Activated CD4-positive, alpha-beta T cell treated with anti-CD3 and anti-CD28 coated beads, Interleukin-2, amount 50 U/mL, for 16 hours (primary cell): Measurements from ENCODE around the gene ADGRD2.

Experiments used
- DNase-seq: peaks from one replicate; pipeline ENCODE4 v3.0.0-alpha.2; 2020

Gene ADGRD2

DNA sequence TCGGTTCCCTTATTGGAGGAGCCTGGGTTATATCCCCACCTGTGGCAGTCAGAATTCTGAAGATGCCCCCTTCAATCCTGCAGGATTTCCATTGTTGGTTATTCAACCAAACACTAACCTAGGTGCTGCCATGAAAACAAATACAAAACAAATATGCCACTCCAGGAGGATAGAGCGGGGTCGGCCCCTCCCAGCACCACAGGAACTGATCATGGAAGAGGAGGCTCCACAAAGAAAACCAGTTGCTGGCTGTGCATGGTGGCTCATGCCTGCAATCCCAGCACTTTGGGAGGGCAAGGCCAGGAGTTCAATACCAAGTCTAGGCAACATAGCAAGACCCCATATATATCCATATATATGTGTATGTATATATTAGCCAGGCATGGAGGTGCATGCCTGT is 13.2 kb upstream of the ADGRD2 start:
- no peak for DNase-seq

DNA sequence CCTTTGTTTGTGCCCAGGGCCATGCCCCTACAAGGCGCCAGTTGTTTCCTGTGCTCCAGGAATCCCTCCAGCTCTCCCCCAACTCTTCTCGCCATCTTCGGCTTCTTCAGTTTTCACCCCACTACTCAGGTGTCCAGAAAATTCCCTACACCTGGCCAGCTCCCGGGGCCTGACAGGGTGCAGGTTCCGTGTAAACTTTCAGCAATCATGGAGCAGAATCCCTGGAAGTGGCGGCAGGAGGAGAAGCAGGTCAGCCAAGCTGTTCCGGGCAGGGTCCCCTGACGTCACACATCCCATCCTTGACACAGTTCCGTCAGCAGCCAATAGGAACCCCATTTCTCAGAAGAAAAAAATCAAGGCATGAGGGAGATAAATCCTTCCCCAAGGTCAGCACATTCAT is 12.2 kb upstream of the ADGRD2 start:
- DNase-seq: no peak

DNA sequence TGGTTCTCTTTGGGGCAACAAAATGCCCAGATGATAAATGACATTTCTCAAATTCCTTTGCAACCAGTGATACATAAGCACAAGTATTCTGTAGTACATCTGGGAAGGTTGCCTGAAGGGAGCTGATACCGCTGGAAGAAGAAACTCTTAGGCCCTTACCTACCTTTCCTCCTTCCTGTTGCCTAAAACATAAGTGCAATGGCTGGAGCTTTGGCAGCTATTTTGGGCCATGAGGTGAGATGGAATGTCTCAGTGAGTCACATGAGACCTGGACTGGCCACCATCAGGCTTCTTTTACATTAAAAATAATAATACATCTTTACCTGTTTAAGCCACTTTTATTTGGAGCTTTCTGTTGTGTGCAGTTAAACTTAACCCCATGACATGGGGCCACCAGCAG is 11.2 kb upstream of the ADGRD2 start:
- DNase-seq: no peak

DNA sequence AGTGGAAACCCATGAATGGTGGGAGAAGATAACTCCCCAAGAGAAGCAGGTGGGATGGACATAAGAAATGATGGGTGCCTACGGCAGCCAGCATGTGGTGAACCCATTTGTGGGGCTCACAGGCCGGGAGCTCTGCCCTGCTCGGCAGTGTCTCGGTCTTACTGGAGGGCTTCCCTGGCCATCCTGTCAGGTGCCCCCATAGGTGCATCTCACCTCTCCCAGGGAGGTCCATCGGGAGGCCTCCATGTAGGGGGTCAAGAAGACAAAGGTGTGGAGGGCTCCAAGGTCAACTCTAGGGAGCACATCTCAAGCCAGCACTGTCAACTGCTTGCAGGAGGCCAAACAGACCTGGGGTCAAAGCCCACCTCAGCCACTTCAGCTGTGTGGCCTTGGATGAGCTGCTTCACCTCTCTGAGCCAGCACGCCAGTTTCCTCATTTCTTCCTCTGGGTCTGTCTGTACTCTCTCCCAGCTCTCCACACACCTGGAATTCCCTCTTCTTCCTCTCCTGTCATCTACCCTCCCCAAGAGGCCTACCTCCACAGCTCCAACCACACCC is 10.5 kb upstream of the ADGRD2 start:
- no peak for DNase-seq

DNA sequence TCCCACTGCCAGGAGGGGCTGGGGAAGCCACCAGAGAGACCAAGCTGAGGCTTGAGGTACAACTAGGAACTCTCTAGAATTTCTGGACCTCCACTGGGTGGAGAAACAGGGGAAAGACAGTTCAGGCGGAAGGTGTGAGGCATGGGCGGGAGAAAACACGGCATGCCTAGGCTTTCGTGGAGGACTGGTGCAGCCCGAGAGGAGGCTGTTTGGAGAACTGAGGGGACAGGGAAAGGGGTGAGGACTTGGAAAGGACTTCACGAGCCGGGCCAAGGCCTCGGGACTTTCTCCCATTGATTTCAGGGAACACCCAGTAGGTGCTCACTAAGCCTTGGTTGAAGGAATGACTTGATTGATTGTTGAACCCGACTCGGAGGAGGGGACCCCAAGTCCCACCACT is 9.5 kb upstream of the ADGRD2 start:
- no peak for DNase-seq

DNA sequence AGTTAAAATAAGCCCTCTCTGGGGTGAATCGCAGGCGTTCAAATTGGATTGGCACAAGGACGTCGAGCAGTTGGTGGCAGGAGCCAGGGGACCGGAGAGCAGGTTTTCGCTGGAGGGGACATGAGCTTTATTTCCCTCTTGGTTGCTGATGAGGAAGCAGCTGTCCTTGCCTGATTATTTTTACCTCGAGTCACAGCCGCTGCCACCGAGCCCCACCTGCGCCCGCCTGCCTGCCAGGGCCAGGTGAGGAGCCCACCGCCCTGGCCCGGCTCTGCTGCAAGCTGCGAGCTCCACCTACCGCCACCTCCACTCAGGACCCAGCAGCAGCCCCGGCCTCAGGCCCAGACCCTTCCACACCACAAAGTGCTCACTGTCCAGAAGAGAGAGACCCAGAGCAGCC is 9.0 kb upstream of the ADGRD2 start:
- DNase-seq: no peak

DNA sequence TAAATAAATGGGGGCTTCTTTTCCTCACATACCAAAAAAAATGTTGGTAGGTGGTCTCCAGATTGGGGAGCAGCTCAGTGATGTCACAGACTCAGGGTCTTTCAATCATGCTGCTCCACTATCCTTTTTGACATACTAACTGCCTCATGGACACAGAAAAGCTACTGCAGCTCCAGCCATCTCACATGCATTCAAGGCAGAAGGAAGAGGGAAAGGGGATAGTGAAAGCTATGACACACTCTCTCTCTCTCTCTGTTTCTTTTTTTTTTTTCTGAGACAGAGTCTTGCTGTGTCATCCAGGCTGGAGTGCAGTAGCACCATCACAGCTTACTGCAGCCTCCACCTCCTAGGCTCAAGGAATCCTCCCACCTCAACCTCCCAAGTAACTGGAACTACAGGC is 7.9 kb upstream of the ADGRD2 start:
- no peak for DNase-seq

DNA sequence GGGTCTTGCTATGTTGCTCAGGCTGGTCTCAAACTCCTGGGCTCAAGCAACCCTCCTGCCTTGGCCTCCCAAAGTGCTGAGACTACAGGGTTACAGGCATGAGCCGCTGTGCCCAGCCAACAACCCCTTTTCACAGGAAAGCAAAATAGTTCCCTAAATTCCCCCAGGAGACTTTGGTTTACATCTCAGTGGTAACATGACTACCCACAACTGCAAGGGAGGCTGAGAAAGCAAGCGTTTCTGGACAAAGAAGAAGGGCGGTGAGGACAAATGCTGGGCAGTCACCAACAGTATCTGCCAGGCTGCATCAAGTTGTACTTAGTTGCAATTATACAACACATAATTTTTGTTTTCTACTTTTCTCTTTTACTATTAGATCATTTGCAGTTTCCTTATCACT is 7.4 kb upstream of the ADGRD2 start:
- DNase-seq: no peak

DNA sequence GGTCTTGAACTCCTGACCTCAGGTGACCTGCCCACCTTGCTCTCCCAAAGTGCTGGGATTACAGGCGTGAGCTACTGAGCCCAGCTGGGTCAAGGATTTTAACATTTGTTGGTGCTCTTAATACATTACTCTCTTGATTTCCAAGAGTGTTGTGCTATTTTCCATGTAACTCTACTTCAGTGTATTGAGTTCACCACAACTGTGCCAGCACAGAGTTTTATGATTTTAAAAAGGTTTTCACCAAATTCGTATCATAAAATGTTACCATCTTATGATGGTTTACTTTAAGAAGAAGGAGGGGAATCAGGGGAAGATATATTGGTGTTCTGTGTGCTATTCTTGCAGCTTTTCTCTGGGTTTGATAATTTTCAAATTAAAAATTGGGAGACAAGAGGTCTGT is 6.6 kb upstream of the ADGRD2 start:
- no peak for DNase-seq

DNA sequence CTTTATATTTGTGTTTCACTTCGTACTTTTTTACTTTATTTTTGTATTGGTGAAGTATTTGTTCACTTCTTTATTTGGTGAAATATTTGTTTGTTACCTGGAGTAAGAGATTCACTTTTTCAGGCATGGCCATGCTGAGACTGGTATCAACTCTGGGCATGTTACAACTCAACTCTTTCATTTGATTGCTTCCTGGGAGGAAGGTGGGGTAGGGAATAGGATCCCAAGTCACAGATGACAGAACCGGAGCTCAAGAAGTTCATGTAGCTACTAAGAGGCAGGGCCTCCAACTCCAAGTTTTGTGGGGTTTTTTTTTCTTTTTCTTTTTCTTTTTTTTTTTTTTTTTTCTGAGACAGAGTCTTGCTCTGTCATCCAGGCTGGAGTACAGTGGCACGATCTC is 6.1 kb upstream of the ADGRD2 start:
- no peak for DNase-seq

DNA sequence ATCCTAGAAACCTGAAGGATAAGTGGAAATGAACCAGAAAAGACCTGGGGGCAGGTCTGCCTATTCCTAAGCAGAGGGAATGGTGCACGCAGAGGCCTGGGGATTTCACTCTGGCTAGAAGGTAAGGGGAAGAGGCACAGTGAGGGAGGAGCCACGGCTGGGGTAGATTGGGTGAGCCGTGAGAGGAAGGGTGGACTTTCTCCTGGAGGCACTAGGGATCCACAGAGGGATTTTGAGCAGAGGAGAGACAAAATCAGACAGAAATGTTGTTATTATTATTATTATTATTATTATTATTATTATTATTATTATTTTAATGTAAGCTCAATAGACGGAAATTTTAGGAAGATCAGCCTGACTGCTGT is 3.0 kb upstream of the ADGRD2 start:
- DNase-seq: no peak

DNA sequence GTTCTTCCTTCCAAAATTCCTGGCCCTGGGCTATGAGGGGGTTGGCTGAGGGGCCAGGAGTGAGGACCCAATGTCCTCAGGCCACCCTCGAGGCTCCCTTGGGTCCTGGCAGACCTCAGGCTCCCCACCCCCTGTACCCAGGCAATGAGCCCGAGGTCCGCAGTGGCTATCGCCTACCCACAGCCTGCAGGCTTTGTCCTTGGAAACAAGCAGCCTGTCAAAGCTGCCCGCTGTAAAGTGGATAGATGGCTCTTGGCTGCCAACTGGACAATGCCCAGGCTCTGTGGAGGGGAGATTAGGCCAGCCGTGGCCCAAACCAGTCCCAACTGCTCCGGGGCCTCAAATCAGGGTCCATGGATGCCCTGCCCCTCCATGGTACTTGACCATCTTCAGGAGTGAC is 2.2 kb upstream of the ADGRD2 start:
- no peak for DNase-seq

DNA sequence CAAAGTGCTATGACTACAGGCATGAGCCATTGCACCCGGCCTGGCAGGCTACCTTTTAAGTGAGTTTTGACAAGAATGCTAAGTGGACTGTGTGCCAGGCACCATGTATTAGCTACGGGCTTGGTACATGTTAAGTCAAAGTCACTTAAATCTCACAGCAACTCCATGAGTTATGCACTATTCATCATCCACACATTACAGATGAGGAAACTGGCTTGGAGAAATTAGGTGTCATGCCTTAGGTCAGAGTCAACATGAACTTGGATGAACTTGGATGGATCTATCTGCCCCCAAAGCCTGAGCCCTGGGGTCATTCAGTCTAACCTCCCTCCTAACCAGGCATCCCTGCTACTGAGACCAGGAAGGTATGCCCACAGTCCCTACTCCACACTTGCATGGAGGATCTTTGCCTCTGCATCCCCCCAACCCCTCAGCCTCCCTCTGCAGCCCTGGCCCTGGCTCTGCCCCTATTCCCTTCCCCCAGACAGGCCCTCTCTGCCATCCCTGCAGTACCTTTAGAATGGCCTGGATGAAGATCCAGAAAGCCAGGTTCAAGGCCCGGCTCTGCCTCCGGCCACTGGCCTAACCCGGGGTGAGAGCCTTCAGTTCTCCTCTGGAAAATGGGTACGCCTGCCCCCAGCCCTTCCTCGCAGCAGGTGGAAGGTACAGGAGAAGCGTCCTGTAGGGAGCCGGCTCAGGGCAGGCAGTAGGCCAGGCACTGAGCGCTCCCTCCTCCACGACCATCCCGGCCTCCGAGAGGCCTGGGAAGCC is 685 bp upstream of the ADGRD2 start:
- DNase-seq: no peak

DNA sequence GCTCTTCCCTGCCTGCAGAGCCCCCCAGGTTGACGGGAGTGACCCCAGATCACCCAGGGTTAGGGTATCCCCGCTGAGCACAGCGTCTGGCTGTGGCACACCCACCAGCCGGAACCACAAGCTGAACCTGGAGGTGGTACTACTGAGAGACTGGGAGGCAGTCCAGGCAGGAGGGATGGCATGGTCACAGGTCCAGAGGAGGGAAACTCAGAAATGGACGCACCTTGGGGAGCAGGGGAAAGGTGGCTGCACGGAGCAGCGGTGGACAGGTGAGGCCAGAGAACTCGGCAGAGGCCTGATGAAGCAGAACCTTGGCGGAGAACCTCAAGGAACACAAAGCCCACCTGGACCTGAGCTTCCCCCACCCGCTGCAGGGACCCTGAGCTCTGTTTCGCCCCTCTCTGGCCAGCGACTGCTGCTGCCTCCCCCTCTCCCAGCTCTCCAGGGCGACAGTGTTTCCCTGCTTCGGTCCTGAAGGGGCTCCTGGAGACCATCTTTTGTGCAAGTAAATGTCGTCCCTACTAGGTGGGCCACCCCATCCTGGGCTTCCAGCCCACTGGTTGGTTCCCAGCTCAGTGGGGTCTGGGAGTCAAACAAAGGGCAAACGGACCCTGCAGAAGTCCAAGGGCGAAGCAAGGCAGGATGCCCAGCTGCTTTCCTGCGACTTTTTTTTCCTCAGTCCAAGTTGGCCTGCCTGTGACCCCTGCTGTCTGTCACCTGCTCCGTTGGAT is 845 bp downstream of the ADGRD2 start:
- no peak for DNase-seq

DNA sequence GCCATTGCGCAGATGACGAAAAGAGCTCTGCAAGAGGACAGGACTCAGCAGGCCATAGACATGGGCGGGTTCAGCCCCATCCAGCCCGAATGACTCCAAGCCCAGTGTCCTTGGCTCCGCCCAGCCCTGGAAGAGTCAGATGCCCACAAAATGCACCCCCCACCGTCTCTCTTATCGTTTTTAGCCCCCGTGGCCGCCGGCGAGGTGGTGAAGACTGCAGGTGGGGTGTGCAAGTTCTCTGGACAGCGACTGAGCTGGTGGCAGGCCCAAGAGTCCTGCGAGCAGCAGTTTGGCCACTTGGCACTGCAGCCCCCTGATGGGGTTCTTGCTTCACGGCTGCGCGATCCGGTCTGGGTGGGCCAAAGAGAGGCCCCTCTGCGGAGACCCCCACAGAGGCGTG is 2.1 kb downstream of the ADGRD2 start:
- DNase-seq: no peak

DNA sequence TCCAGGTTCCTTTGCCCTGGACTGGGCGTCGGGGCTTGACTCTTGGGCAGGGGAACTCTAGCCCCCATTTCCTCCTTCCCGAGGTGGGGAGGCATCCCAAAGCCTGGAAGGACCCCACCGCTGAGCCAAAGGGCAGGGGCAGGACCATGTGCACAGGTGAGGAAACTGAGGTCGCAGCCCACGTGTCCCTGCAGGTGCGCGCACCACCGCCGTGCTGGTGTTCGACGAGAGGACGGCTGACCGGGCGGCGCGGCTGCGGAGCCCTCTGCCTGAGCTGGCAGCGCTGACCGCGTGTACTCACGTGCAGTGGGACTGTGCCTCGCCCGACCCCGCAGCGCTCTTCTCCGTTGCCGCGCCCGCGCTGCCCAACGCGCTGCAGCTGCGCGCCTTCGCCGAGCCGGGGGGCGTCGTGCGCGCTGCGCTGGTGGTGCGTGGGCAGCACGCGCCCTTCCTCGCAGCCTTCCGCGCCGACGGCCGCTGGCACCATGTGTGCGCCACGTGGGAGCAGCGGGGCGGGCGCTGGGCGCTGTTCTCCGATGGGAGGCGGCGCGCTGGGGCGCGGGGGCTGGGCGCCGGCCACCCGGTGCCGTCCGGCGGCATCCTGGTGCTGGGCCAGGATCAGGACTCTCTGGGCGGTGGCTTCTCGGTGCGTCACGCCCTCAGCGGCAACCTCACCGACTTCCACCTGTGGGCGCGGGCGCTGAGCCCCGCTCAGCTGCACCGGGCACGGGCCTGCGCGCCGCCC is 2.8 kb downstream of the ADGRD2 start:
- DNase-seq: no peak

DNA sequence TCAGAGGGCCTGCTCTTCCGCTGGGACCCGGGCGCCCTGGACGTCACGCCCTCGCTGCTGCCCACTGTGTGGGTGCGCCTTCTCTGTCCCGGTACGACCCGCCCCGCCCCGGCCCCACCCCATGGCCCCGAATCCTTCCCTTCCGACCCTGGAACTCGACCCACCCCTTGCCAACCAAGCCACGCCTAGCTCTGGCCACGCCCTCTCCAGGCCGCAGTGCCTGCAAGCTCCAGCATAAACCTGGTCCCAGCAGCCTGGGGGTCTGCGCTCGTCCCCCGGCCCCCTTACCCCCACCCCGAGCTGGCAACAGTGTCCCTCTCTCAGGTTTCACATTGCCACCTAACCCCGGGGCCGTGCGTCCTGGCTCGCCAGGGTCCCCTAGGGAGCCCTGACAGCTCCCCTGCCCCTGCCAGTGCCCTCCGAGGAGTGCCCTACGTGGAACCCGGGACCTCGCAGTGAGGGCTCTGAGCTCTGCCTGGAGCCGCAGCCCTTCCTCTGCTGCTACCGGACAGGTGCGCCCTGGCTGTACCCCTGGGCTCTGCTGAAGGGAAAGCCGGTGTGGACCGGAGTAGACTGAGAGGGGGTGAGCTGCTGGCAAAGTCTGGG is 3.4 kb downstream of the ADGRD2 start:
- DNase-seq: no peak

DNA sequence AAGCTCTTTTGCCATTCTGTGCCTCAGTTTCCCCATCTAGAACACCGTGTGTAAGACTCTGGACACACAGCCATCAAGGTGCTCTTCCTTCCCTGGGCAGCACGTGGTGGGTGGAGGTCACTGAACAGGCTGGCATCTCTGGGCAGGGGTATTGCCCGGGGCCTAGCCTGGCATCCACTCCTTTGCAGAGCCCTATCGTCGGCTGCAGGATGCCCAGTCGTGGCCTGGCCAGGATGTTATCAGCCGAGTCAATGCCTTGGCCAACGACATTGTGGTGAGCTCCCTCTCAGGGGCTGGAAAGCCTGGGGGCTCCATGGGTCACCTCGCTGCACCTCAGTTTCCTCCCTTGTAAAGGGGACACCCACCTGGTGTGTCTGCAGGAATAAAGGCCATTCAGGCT is 4.0 kb downstream of the ADGRD2 start:
- no peak for DNase-seq

DNA sequence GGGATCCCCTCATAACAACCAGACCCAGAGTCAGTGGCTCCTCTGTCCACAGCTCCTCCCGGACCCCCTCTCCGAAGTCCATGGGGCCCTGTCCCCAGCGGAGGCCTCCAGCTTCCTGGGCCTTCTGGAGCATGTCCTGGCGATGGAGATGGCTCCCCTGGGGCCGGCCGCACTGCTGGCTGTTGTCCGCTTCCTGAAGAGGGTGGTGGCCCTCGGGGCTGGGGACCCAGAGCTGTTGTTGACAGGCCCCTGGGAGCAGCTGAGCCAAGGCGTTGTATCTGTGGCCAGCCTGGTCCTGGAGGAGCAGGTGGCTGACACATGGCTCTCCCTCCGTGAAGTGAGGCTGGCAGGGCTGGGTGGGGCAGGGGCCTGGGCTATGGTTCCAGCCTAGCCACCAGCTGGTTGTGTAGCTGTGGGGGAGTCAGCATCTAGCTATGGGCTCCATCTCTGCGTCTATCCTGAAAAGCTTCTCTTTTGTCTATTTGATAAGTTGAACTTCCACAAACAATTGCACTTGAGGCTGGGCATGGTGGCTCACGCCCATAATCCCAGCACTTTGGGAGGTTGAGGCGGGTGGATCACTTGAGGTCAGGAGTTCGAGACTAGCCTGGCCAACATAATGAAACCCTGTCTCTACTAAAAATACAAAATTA is 4.7 kb downstream of the ADGRD2 start:
- no peak for DNase-seq

DNA sequence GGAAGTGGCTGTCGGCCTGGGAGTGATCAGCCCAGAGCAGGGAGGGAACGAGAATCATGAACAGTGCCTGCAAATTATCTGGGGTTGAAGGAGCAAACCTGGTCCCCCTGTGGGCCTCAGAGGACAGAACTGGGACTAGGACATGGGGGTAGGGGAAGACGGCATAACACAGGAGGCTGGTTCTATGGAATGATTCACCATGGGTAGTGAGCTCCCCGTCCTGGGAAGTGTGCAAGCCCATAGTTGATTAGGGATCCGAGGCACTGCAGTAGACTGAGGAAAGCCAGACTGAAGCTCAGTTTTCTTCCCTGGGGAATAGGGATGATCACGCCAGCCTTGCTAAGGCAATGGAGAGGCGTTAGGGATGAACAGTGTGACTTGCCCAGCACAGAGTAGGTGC is 5.6 kb downstream of the ADGRD2 start:
- DNase-seq: no peak

DNA sequence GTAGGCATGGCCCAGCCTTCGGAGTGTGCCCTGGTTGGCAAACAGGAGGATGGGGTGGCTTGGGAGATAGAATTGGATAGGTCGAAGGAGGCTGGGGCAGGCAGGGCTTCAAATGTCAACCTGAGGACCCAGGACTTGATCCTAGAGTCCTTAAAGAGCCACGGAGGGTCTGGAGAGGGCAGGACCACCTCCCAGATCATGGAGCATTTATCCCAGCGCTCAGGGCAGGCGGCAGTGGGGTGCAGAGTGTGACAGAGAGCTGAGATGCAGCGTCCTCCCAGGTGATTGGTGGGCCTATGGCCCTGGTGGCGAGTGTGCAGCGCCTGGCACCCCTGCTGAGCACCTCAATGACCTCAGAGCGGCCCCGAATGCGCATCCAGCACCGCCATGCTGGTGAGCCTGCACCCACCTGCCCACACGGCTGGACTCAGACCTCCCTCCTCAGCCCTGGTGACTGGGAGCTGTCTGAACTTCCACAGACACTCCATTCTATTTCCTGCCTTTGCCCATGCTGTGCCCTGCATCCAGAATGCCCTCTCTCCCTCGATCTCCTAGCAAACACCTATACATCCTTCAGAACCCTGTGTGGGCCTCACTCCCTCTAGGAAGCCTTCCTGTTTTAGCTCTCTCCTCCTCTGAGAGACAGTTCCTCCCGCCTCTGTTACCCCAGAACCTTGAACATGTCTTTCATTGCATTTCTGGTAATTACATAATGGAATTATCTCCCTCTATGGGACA is 6.3 kb downstream of the ADGRD2 start:
- DNase-seq: no peak
